HUDEP-2 (cell line): ENCODE data around the gene COL25A1.
"Not testable (repeated sequence)": the region's sequence is repeated elsewhere in the genome, so short reads cannot be mapped to it uniquely, and the experiment has no call there.

Experiments
- DNase-seq, 76 experiments: peaks; one replicate each; lab custom pipeline; 2025; ENCODE audit not compliant: unreplicated experiment in 76 of 76; lab: John Stamatoyannopoulos, UW

COL25A1 gene

GRCh38 chr4:108978066-108978465 is 324.4 kb downstream of the COL25A1 start:
- no peak for DNase-seq

GRCh38 chr4:108972613-108973283 is 329.7 kb downstream of the COL25A1 start:
- DNase-seq, result peak in 12 of 76 experiments; percentile 1 to 71 (median 19)

GRCh38 chr4:108971473-108971872 is 331.0 kb downstream of the COL25A1 start:
- no peak for DNase-seq

- no peak for DNase-seq
These were observed 336.9 kb downstream of the COL25A1 start for GRCh38 chr4:108965472-108966076.

GRCh38 chr4:108965016-108965415 is 337.4 kb downstream of the COL25A1 start:
- DNase-seq, result no peak

- DNase-seq, result no peak
These were observed 338.5 kb downstream of the COL25A1 start for GRCh38 chr4:108963910-108964309.

- no peak for DNase-seq
These were observed 343.0 kb downstream of the COL25A1 start for GRCh38 chr4:108959491-108959890.

GRCh38 chr4:108954880-108955279 is 347.6 kb downstream of the COL25A1 start:
- no peak for DNase-seq

- no peak for DNase-seq
These were observed 348.5 kb downstream of the COL25A1 start for GRCh38 chr4:108953941-108954340.

GRCh38 chr4:108950158-108950915 is 352.1 kb downstream of the COL25A1 start:
- no peak for DNase-seq

GRCh38 chr4:108947526-108947925 is 354.9 kb downstream of the COL25A1 start:
- no peak for DNase-seq

GRCh38 chr4:108946237-108946636 is 356.2 kb downstream of the COL25A1 start:
- no peak for DNase-seq

GRCh38 chr4:108943976-108944591 is 358.4 kb downstream of the COL25A1 start:
- DNase-seq, result no peak

GRCh38 chr4:108943371-108943770 is 359.1 kb downstream of the COL25A1 start:
- DNase-seq, result no peak

- no peak for DNase-seq
These were observed 360.5 kb downstream of the COL25A1 start for GRCh38 chr4:108941904-108942430.

- no peak for DNase-seq
These were observed 361.8 kb downstream of the COL25A1 start for GRCh38 chr4:108940634-108941033.

- DNase-seq, result no peak
These were observed 362.3 kb downstream of the COL25A1 start for GRCh38 chr4:108940149-108940548.

GRCh38 chr4:108937066-108937465 is 365.4 kb downstream of the COL25A1 start:
- DNase-seq, result no peak

- DNase-seq, result not testable (repeated sequence)
These were observed 368.5 kb downstream of the COL25A1 start for GRCh38 chr4:108933925-108934324.

GRCh38 chr4:108933046-108933445 is 369.4 kb downstream of the COL25A1 start:
- DNase-seq, result no peak

- no peak for DNase-seq
These were observed 370.5 kb downstream of the COL25A1 start for GRCh38 chr4:108931926-108932325.
